MCF 10A (cell line): Measurements from ENCODE around the gene PLD1. TPM values are rescaled to one million over a fixed set of nuclear protein-coding genes. Genes with fewer than 3 reads are reported as not detected.

Experiments
- BruUV-seq: library from RNA; stranded (reverse); fragments of 400-500 nt; replicated peaks from 2 replicates; lab custom pipeline; 2021; lab: Mats Ljungman, UMichigan
- CTCF ChIA-PET: fragments of 300-600 bp; sonication (Branson Sonifier 250); formaldehyde crosslinking; extraction: SDS; loops from one replicate; lab custom pipeline; 2021; ENCODE audit warnings: antibody characterized with exemption, inconsistent platforms; lab: Yijun Ruan, JAX
- POLR2A ChIA-PET: fragments of 300-600, 350-650 bp; sonication (Branson Sonifier 250); formaldehyde crosslinking; extraction: SDS; loops from one replicate; lab custom pipeline; 2020; ENCODE audit warnings: antibody characterized with exemption, inconsistent platforms; lab: Yijun Ruan, JAX
- DNase-seq: peaks from one replicate; pipeline ENCODE4 v3.0.0-alpha.2; 2018; ENCODE audit not compliant: unreplicated experiment
- H3K27ac Mint-ChIP-seq: one replicate; pipeline ENCODE4 v1.8.0; 2022; ENCODE audit warnings: mild to moderate bottlenecking, low read depth, mixed read lengths; ENCODE audit not compliant: unreplicated experiment
- H3K27me3 Mint-ChIP-seq: one replicate; pipeline ENCODE4 v1.8.0; 2022; ENCODE audit warnings: mixed read lengths; ENCODE audit not compliant: insufficient read depth, unreplicated experiment
- H3K36me3 Mint-ChIP-seq: one replicate; pipeline ENCODE4 v1.8.0; 2022; ENCODE audit warnings: mild to moderate bottlenecking, moderate library complexity, mixed read lengths; ENCODE audit not compliant: insufficient read depth, unreplicated experiment
- H3K4me1 Mint-ChIP-seq: one replicate; pipeline ENCODE4 v1.8.0; 2022; ENCODE audit warnings: mixed read lengths; ENCODE audit not compliant: insufficient read depth, unreplicated experiment
- H3K4me3 Mint-ChIP-seq: one replicate; pipeline ENCODE4 v1.8.0; 2022; ENCODE audit warnings: mild to moderate bottlenecking, moderate library complexity, mixed read lengths; ENCODE audit not compliant: unreplicated experiment
- H3K9me3 Mint-ChIP-seq: one replicate; pipeline ENCODE4 v1.8.0; 2022; ENCODE audit warnings: mixed read lengths; ENCODE audit not compliant: unreplicated experiment
- intact Hi-C: fragments of 100-400 bp; cut with micrococcal nuclease; formaldehyde crosslinking; loops from 2 replicates; pipeline ENCODE4 v1.14.1; 2022
- total RNA-seq: library from RNA; stranded (reverse); gene quantifications from 2 replicates; pipeline ENCODE4 v1.2.3, GENCODE V29; 2022
- TF ChIP-seq, protein P1 (sequence below): fragments of 200-600 bp; IDR thresholded peaks from one replicate; pipeline ENCODE4 v1.8.0; 2022; ENCODE audit warnings: antibody characterized with exemption, mild to moderate bottlenecking; ENCODE audit not compliant: unreplicated experiment

Gene PLD1
- total RNA-seq, 1 experiment from 2014 or later = 8.0 TPM

DNA sequence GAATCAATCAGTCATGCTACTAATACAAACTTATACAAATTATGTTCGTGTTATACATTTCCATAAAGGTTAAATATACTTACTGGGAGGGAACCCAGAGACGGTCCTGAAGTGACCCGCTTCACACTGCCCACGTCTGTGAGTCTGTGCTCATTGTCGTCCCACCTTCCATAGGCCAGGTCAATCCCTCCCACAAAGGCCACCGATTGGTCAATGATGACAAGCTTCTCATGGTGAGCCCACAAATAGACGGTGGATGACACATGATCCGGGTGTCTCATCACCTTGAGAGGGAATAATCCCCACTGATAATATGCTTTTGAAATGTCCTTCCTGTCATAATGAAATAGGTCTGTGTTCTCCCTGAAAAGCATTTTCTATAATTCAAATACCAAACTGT, 121.7 kb downstream of the PLD1 start:
- no peaks in the 10 kb centered on the region for H3K9me3 Mint-ChIP-seq
- TF ChIP-seq, protein P1, sequence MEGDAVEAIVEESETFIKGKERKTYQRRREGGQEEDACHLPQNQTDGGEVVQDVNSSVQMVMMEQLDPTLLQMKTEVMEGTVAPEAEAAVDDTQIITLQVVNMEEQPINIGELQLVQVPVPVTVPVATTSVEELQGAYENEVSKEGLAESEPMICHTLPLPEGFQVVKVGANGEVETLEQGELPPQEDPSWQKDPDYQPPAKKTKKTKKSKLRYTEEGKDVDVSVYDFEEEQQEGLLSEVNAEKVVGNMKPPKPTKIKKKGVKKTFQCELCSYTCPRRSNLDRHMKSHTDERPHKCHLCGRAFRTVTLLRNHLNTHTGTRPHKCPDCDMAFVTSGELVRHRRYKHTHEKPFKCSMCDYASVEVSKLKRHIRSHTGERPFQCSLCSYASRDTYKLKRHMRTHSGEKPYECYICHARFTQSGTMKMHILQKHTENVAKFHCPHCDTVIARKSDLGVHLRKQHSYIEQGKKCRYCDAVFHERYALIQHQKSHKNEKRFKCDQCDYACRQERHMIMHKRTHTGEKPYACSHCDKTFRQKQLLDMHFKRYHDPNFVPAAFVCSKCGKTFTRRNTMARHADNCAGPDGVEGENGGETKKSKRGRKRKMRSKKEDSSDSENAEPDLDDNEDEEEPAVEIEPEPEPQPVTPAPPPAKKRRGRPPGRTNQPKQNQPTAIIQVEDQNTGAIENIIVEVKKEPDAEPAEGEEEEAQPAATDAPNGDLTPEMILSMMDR = no peak
- no TSS peak for BruUV-seq
- H3K36me3 Mint-ChIP-seq = peaks cover 19% of the 10 kb centered on the region
- DNase-seq = no peak
- POLR2A ChIA-PET = no interaction called here
- H3K27ac Mint-ChIP-seq = no peak overlapping the region
- H3K4me1 Mint-ChIP-seq = no peaks in the 10 kb centered on the region
- CTCF ChIA-PET = interaction anchor here (1.9 kb wide), 1 partner anchor 83 kb away, joined by 9 read pairs; no protein-coding TSS in a partner anchor
- no peak overlapping the region for H3K4me3 Mint-ChIP-seq
- intact Hi-C loops = no loop called here
- no peaks in the 10 kb centered on the region for H3K27me3 Mint-ChIP-seq

DNA sequence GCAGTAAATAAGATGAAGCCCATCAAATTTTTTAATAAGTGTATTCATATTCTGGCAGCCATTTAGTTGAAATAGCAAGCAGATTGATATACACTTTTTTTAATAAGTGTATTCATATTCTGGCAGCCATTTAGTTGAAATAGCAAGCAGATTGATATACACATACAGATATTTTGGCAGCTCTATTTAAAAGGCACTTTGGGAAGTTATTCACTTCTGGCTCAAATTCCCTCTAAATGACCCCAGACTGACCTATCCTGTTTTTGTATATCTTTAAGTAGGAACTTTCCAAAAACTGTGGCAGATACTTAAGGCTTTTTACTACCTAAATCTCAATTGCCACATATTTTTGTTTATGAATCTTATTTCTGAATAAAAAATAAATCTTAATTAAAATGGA, 122.3 kb downstream of the PLD1 start:
- Mint-ChIP-seq H3K27ac (no peak overlapping the region), H3K9me3 (no peaks in the 10 kb centered on the region), H3K4me3 (no peak overlapping the region), H3K27me3 (no peaks in the 10 kb centered on the region), H3K4me1 (no peaks in the 10 kb centered on the region), H3K36me3 (peaks cover 14% of the 10 kb centered on the region)
- ChIA-PET POLR2A (no interaction called here), CTCF (interaction anchor here (0.9 to 1.9 kb wide), 3 partner anchors 16 to 148 kb away, joined by 3 to 9 read pairs (median 4); no protein-coding TSS in a partner anchor)
- TF ChIP-seq, protein P1 = no peak
- DNase-seq = no peak
- no TSS peak for BruUV-seq
- intact Hi-C loops = no loop called here

DNA sequence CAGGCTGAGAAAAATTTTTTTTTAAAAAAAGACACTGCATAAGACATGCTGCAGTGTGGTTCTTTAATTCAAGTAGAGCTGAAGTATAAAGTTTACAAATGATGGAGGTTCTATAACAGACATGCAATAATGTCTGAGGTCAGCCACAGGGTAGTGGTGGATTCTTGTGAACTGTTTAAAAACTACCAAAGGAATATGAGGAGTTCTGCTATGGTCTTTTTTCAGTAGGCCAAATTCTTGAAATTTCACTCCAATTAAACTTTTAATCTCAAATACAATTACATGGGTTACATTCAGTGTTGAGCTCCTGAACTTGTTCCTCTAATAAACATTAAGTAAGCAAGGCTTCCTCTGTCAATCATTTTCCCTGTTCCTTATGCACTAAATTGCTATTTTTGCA, 122.7 kb downstream of the PLD1 start:
- Mint-ChIP-seq H3K9me3 (no peaks in the 10 kb centered on the region), H3K4me1 (no peaks in the 10 kb centered on the region), H3K4me3 (no peak overlapping the region), H3K27ac (no peak overlapping the region), H3K36me3 (peaks cover 14% of the 10 kb centered on the region), H3K27me3 (no peaks in the 10 kb centered on the region)
- ChIA-PET CTCF (interaction anchor here (0.9 to 1.9 kb wide), 3 partner anchors 16 to 148 kb away, joined by 3 to 9 read pairs (median 4); no protein-coding TSS in a partner anchor), POLR2A (no interaction called here)
- DNase-seq = no peak
- intact Hi-C loops = no loop called here
- TF ChIP-seq, protein P1 = no peak
- BruUV-seq = no TSS peak

DNA sequence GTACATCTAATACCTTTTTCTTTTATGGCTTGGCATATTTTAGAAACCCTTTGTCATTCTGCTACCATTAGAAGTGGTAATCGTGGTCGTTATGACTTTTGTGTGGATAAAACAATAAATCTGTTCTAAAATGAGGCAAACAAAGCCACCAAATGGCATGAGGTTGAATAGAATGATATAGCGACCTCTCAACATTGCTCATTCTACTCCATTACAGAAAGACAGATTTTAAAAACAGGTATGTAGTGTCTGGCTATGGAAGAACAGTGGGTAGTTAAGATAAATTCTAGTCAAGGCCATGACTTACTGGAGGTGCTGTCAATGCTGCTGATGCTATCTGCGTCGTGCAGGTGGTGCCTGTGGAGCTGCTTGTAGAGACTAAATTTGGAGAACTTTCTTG, 123.2 kb downstream of the PLD1 start:
- POLR2A ChIA-PET = interaction anchor here (0.7 kb wide), 1 partner anchor 833 kb away, joined by 3 read pairs; no protein-coding TSS in a partner anchor
- Mint-ChIP-seq H3K4me1 (no peaks in the 10 kb centered on the region), H3K36me3 (peaks cover 14% of the 10 kb centered on the region), H3K27me3 (no peaks in the 10 kb centered on the region), H3K4me3 (no peak overlapping the region), H3K27ac (no peak overlapping the region), H3K9me3 (no peaks in the 10 kb centered on the region)
- TF ChIP-seq, protein P1 = no peak
- CTCF ChIA-PET = interaction anchor here (0.9 to 1.3 kb wide), 2 partner anchors 17 to 149 kb away, joined by 3 to 4 read pairs; no protein-coding TSS in a partner anchor
- DNase-seq = no peak
- BruUV-seq = no TSS peak
- intact Hi-C loops = no loop called here
